NCI-H2081 treated with DMSO at 0.1 percent for 48 hours (cell line): Measurements from ENCODE around the gene ELF4.

Experiments
- DNase-seq: peaks from one replicate; lab custom pipeline; 2025; lab: John Stamatoyannopoulos, UW

ELF4 gene

DNA sequence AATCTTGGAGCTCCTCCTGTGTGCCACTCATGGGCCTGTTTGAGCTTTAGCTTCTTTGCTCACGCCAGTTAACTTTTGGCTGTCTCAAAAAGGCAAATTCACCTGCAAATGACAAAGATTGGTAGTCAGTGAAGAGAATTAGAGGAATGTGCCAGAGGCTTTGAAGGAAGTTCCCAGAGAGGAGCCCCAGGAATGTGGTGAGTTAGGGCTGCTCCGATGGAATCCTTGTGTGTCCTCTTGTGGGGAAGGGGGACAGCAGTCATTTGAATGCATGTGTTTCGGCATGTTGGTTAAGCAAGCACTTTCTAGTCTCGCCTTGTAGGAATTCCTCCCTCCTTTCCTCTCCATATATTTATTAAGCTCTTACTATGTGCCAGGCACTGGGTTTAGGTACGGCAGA, 62.9 kb downstream of the ELF4 start:
- DNase-seq, result no peak

- no peak for DNase-seq
Measured at GRCh38 chrX:130039847-130040246, 70.5 kb downstream of the ELF4 start.

DNA sequence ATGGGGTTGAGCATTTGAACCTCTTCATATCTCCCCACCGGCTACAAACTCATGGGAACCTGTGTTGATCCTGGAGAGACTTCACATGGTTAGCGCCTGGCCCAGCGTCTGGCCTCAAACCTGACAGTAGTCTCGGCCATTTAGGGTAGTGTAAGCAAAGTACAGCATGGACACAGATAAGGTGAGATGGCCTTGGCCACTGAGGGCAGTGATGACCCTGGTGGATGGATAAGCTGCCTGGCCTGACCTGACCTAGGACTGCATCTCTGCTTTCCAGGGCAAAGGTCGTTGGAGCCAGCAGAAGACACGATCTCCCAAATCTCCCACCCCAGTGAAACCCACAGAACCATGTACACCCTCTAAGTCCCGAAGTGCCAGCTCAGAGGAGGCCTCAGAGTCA, 76.1 kb downstream of the ELF4 start:
- DNase-seq, result no peak

DNA sequence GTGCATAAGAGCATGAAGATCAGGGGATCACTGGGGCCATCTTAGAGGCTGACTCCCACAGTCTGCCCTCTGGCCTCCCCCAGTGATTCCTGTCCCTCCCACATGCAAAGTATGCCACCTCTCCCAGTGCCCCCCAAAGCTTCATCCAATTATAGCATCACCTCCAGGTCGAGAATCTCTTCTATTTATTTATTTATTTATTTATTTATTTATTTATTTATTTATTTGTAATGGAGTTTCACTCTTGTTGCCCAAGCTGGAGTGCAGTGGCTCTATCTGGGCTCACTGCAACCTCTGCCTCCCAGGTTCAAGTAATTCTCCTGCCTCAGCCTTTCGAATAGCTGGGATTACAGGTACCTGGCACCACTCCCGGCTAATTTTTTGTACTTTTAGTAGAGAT, 77.7 kb downstream of the ELF4 start:
- DNase-seq, result no peak

DNA sequence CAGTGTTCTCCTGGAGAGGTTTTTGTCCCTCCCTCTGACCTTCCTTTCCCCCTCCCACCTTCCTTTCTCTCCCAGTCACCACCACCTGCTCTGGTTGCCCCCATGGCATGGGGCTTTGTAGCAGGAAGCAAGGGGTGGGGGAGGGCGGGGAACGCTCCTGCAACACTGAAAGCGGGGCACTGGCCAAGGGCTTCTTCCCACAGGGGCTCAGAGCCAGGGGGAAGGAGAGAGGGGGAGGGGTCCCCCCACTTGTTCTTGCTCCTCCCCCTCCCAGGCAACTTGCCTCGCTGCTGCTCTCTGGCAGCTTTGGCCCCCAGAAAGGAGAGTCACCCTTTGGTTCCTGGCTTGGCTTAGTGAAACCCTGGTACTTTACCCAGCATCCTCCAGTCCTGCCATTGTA, 79.5 kb downstream of the ELF4 start:
- DNase-seq, result no peak

GRCh38 chrX:130028196-130028595, 82.1 kb downstream of the ELF4 start:
- DNase-seq, result no peak

DNA sequence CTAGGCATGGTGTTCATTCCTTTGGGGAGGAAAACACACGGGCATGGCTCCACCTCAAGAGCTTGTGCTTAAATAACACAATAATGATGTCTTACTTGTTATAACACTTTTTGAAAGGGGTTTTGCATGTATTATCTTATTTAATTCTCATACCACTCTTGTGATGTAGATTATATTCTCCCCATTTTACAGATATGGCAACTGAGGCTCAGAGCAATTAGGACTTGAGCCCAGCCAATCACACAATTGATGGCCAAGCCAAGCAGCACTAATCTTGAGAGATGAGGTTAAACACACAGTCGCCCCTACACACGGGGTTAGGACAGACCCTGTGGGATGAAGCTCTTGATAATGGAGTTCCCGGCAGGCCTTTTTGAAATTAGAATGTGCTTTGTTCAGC, 82.7 kb downstream of the ELF4 start:
- no peak for DNase-seq

DNA sequence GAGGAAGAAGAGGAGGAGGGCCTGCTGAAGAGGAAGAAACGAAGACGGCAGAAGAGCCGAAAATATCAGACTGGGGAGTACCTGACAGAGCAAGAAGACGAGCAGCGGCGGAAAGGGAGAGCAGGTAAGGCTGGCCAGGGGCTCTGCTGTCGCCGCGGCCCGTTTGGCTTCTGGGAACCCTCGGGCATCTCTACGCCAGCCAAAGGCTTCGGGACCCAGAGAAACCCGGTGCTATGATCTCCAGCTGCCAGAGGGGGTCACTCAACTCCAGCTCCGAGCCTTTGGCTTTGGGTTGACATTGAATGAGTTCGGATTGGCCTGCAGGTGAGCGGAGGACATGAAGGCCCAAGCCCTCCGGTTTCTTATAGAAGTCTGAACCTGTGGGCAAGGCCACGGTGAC, 85.0 kb downstream of the ELF4 start:
- DNase-seq, result no peak

DNA sequence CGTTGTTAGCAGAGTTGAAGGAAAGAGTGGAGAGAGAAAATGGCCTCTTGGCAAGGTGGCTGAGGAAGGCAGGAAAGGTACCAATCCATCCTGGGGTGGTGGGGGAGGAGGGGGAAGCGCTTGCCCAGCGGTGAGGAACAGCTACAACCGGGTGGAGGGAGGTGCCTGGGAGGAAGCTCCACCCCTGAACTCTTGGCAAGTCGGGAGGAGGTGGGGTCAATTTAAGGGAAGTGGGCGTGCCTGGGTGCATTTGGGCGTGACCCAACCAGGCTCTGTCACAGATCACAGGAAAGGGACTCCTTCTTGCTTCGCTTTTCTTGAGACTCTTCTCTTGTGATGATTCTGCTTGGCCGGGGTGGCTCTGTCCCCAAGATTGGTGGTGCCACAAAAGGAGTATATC, 86.2 kb downstream of the ELF4 start:
- DNase-seq, result no peak

- DNase-seq, result no peak
Measured at GRCh38 chrX:130020661-130021324, 89.5 kb downstream of the ELF4 start.

GRCh38 chrX:130018143-130018542, 92.2 kb downstream of the ELF4 start:
- no peak for DNase-seq

DNA sequence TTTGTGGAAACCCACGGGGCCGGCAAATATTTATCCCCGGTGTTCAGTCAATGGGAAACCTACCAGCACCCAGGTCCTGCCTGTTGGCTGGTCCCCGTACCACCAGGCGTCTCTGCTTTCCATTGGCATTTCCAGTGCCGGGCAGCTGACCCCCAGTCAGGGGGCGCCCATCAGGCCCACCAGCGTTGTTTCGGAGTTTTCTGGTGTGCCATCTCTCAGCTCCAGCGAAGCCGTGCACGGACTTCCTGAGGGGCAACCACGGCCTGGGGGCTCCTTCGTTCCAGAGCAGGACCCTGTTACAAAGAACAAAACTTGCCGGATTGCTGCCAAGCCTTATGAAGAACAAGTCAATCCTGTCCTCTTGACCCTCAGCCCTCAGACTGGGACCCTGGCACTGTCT, 95.1 kb downstream of the ELF4 start:
- DNase-seq, result no peak
